GM13976 (cell line): ENCODE measurements around the gene LRRC72.
"Not testable (repeated sequence)": the region's sequence is repeated elsewhere in the genome, so short reads cannot be mapped to it uniquely, and the experiment has no call there.

Source experiments
- DNase-seq: peaks from one replicate; pipeline ENCODE4 v3.0.0; 2012; ENCODE audit warnings: low spot score
- in situ Hi-C: fragments of 300-500 bp; cut with MboI; formaldehyde crosslinking; loops from one replicate; pipeline ENCODE4 v1.12.0; 2022; ENCODE audit warnings: low sequenced_read_pairs, mixed read lengths, inconsistent platforms; ENCODE audit not compliant: unreplicated experiment
- TF ChIP-seq, protein P1 (sequence below): IDR thresholded peaks from 2 replicates; pipeline ENCODE4 v1.5.1; 2012; ENCODE audit warnings: borderline replicate concordance, mild to moderate bottlenecking; ENCODE audit not compliant: insufficient read depth; ENCODE audit errors: extremely low read depth, missing control alignments, control extremely low read depth

LRRC72 gene

DNA sequence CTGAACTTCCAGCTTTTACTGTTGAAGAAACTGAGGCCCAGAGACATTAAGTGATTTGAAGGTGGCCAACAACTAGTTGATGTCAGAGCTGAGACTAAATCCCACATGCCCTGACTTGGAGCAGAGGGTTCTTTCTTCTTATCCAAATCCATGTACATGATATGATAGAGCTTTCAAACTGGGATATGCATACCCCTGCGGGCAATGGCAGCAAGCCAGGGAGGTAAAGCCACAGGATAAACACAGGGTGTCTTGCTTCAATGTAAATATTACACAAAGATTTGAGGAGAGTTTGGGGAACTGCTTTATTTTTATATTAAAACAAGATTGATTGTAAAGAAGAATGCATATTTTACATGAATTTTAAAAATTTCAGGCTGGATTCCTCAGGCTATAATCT lies 2.3 kb upstream of the LRRC72 start:
- TF ChIP-seq, protein P1, sequence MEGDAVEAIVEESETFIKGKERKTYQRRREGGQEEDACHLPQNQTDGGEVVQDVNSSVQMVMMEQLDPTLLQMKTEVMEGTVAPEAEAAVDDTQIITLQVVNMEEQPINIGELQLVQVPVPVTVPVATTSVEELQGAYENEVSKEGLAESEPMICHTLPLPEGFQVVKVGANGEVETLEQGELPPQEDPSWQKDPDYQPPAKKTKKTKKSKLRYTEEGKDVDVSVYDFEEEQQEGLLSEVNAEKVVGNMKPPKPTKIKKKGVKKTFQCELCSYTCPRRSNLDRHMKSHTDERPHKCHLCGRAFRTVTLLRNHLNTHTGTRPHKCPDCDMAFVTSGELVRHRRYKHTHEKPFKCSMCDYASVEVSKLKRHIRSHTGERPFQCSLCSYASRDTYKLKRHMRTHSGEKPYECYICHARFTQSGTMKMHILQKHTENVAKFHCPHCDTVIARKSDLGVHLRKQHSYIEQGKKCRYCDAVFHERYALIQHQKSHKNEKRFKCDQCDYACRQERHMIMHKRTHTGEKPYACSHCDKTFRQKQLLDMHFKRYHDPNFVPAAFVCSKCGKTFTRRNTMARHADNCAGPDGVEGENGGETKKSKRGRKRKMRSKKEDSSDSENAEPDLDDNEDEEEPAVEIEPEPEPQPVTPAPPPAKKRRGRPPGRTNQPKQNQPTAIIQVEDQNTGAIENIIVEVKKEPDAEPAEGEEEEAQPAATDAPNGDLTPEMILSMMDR = no peak
- in situ Hi-C loops = no loop called here
- DNase-seq = no peak

DNA sequence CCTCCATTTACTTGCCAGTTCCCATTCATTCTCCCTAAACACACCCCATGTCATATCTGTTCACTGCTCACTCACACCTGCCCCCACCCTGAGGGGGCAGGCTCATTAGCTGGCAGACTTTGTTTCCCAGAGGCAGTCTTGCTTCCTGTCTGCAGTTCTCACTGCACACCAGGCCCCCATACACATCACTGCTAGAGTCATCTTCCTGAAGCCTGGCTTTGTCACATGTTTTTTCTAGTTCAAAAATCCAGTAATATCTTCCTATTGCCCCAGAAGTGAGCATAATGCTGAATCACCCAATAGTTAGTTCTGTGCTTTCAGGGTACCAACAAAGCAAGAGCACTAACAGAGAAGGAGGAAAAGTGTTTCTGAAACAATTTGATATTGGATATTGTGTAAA lies 1.9 kb downstream of the LRRC72 start:
- TF ChIP-seq, protein P1 = no peak
- in situ Hi-C loops = no loop called here
- DNase-seq = no peak

DNA sequence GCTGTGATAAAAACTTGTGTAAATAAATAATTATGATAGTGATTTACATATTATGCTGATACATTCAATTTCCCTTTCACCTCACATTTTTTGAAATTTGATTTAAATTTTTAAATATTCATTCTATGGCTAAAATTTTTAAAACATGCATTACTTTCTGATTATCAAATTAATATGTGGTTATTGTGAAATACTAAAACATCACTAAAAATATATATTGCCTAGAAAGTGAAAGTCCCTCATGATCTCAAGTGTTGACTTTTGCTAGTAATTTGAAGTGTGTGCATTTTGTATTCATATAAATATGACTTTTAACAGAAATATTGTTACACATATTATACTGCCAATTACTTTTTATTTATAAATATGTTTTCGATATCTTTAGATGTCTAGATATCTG lies 3.1 kb downstream of the LRRC72 start:
- TF ChIP-seq, protein P1 = no peak
- in situ Hi-C loops = no loop called here
- no peak for DNase-seq

DNA sequence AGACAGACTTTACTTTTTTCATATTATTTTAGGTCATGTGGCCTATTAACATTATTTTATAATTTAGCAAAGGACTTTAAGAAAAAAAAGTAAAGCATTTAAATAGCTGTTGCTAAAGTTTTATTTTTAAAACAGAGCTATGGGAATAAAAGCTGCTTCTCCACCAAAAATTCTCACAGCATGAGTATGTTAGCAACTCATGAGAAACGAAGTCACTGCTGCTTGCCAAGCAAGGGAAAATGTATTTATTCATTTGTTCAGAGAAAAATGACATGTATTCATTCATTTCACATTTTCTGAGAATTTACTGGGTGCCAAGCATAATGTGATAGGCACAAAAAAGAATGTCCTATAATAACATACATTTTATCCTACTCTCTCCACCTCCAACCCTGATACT lies 5.1 kb downstream of the LRRC72 start:
- in situ Hi-C loops = no loop called here
- TF ChIP-seq, protein P1 = no peak
- DNase-seq = no peak

DNA sequence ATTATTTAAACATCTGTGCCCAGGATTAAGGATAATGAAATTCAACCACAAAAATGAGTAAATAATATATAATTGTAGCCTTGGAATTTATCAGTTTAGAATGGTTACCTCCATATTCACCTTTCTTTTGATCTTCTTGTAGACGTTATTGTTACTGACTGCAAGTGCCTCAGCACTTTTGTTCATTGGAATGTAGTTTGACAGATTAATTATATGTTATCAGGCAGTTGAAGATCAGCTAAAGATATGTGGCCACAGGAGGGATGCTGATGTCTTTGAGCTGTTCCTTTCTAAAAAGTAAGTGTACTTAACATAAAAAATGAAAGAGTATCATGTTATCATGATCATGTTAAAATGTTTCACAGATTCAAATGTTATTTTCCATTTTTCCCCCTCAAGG lies 5.6 kb downstream of the LRRC72 start:
- no peak for DNase-seq
- TF ChIP-seq, protein P1 = no peak
- in situ Hi-C loops = no loop called here

DNA sequence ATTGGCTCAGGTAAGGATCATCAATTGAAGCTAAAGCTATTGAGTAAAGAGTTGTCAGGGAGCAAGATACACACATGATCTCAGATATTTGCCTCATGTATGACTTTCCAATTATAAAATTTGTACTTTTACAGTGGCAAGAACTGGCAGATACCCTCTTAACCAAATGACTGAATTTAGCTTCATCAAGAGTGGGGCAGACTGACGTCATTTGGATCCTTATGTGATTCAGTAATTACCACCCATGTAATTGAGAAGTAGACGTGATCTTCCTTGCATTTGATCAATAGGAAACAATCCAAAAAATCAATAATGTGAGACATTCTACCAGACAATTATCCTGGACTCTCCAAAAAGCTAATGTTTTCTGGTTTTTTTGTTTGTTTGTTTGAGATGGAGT lies 8.9 kb downstream of the LRRC72 start:
- TF ChIP-seq, protein P1 = no peak
- in situ Hi-C loops = no loop called here
- DNase-seq = no peak

DNA sequence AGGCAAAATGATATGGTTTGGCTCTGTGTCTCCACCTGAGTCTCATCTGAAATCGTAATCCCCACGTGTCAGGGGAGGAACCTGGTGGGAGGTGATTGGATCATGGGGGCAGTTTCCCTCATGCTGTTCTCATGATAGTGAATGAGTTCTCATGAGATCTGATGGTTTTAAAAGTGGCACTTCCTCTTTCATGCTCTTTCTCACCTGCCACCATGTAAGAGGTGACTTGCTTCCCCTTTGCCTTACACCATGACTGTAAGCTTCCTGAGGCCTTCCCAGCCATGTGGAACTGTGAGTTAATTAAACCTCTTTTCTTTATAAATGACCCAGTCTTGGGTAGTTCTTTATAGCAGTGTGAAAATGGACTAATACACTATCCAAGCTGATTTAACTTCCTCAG lies 13.9 kb downstream of the LRRC72 start:
- in situ Hi-C loops = not testable (repeated sequence)

DNA sequence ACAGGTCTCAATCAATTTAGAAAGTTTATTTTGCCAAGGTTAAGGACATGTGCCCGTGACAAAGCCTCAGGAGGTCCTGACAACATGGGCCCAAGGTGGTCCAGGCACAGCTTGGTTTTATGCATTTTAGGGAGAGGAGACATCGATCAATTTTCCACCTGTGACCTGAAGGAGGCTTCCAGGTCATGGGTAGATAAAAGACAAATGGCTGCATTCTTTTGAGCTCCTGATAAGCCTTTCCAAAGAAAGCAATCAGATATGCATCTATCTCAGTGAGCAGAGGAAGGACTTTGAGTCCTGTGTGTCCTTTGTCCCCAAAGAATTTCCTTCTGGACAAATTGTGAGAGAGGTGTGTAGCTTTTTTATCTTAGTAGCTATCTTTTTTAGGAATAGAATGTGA lies 15.8 kb downstream of the LRRC72 start:
- no peak for DNase-seq
- in situ Hi-C loops = no loop called here
- TF ChIP-seq, protein P1 = no peak

More for the DNA sequence above, 13.9 kb downstream of the LRRC72 start:
- not testable (repeated sequence) for DNase-seq
